CD4-positive, alpha-beta T cell (primary cell): Measurements from ENCODE around the gene SEH1L. TPM values are rescaled to one million over a fixed set of nuclear protein-coding genes. Genes with fewer than 3 reads are reported as not detected.

ENCODE experiments used
- ATAC-seq: fragments of 200-7000 bp; cut with Tn5 transposase; one replicate; pipeline ENCODE4 v1.10.0; 2022; ENCODE audit warnings: mild to moderate bottlenecking; ENCODE audit not compliant: poor library complexity
- CTCF ChIA-PET: fragments of 350-600 bp; sonication (Branson Sonifier 250); formaldehyde crosslinking; loops from one replicate; lab custom pipeline; 2021; ENCODE audit warnings: antibody characterized with exemption, inconsistent platforms; lab: Charles Lee
- POLR2A ChIA-PET: fragments of 350-600 bp; sonication (Branson Sonifier 250); formaldehyde crosslinking; loops from one replicate; lab custom pipeline; 2021; ENCODE audit warnings: antibody characterized with exemption, inconsistent platforms; lab: Charles Lee
- DNase-seq, 14 experiments: peaks; one replicate each; pipeline ENCODE4 v3.0.0-alpha.2; 2013 to 2020; ENCODE audit warnings: mixed read lengths in 2 of 14
- H3K27ac ChIP-seq, 2 donors: one replicate each; pipeline versions ENCODE4 v1.5.1 to v1.7.0; 2013; ENCODE audit warnings: low read length in 2 of 2, low read depth in 1 of 2, mild to moderate bottlenecking in 1 of 2
- H3K27me3 ChIP-seq, 2 experiments: 1 replicate in 1 of 2; 2 replicates in 1 of 2; pipeline versions ENCODE4 v1.6.1 to v1.7.0; 2013; ENCODE audit warnings: low read length in 2 of 2, control low read depth in 1 of 2, mild to moderate bottlenecking in 1 of 2, moderate library complexity in 1 of 2; ENCODE audit not compliant: insufficient read depth in 2 of 2, control insufficient read depth in 1 of 2
- H3K36me3 ChIP-seq: one replicate; pipeline ENCODE4 v1.6.1; 2013; ENCODE audit warnings: low read length, control low read depth; ENCODE audit not compliant: insufficient read depth
- H3K4me1 ChIP-seq: one replicate; pipeline ENCODE4 v1.6.1; 2013; ENCODE audit warnings: low read length, control low read depth; ENCODE audit not compliant: insufficient read depth
- H3K4me3 ChIP-seq: one replicate; pipeline ENCODE4 v1.5.1; 2013; ENCODE audit warnings: mild to moderate bottlenecking, low read length, moderate library complexity
- H3K9me3 ChIP-seq, 2 experiments: 1 replicate in 1 of 2; 2 replicates in 1 of 2; pipeline versions ENCODE4 v1.6.1 to v1.7.0; 2013; ENCODE audit warnings: low read length in 2 of 2, mild to moderate bottlenecking in 2 of 2, control low read depth in 1 of 2, moderate library complexity in 1 of 2; ENCODE audit not compliant: control insufficient read depth in 1 of 2, insufficient read depth in 1 of 2
- H3K27ac Mint-ChIP-seq: one replicate; pipeline ENCODE4 v1.8.0; 2020; ENCODE audit warnings: mixed read lengths
- H3K27me3 Mint-ChIP-seq: one replicate; pipeline ENCODE4 v1.8.0; 2021; ENCODE audit warnings: mixed read lengths
- H3K36me3 Mint-ChIP-seq: one replicate; pipeline ENCODE4 v1.8.0; 2021; ENCODE audit warnings: low read depth, mixed read lengths
- H3K4me1 Mint-ChIP-seq: one replicate; pipeline ENCODE4 v1.8.0; 2021; ENCODE audit warnings: low read depth, mixed read lengths
- H3K4me3 Mint-ChIP-seq: one replicate; pipeline ENCODE4 v1.8.0; 2020; ENCODE audit warnings: mild to moderate bottlenecking, mixed read lengths
- H3K9me3 Mint-ChIP-seq: one replicate; pipeline ENCODE4 v1.8.0; 2020; ENCODE audit warnings: mixed read lengths
- CTCF ChIP-seq: fragments of 200-600 bp; IDR thresholded peaks from one replicate; pipeline ENCODE4 v1.8.0; 2022; ENCODE audit warnings: antibody characterized with exemption, mild to moderate bottlenecking
- intact Hi-C, 2 experiments: fragments of 100-400 bp; cut with DNase I in 1 of 2; cut with micrococcal nuclease in 1 of 2; formaldehyde crosslinking; loops; one replicate each; pipeline versions ENCODE4 v1.15.1 to v1.9.0; 2023 to 2025; cut with DNase I, micrococcal nuclease
- total RNA-seq, 174 experiments: library from RNA in 2 of 174; stranded (reverse) in 2 of 174; gene quantifications; one replicate each; pipeline ENCODE4 v1.2.3 and lab custom pipeline; 2021 to 2026

The SEH1L gene
- total RNA-seq, 2 experiments from 2014 or later: 23.9 to 26.7 TPM

DNA sequence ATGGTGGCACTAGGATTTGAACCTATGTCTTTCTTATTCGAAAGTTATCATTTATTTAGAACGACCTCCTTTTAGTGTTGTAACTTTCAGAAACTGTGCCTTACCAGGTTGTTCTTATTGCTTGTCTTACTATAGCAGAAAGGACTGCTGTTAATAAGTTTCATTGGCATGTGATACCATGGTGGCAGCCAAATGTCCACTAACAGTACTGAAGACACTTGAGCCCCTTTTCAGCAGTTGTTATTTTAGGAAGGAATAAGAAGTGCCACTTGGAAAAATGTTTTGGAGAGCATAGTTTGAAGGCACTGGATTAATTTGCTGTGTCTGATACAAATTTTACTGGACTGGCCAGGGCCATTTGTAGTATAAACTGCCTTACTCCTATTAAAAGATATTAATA lies 81.1 kb downstream of the SEH1L start:
- H3K4me1 ChIP-seq: no peaks in the 10 kb centered on the region
- intact Hi-C loops: no loop called here
- no peaks in the 10 kb centered on the region for H3K9me3 ChIP-seq
- H3K27me3 ChIP-seq: no peaks in the 10 kb centered on the region
- ATAC-seq (no peak), DNase-seq (no peak)
- peaks cover 52% of the 10 kb centered on the region for H3K36me3 ChIP-seq
- no peak overlapping the region for H3K27ac ChIP-seq
- no peaks in the 10 kb centered on the region for H3K9me3 Mint-ChIP-seq
- H3K4me3 ChIP-seq: no peak overlapping the region
- CTCF ChIA-PET: no interaction called here
- no peak overlapping the region for H3K4me3 Mint-ChIP-seq
- H3K27me3 Mint-ChIP-seq: no peaks in the 10 kb centered on the region
- POLR2A ChIA-PET: no interaction called here
- H3K27ac Mint-ChIP-seq: no peak overlapping the region
- no peaks in the 10 kb centered on the region for H3K4me1 Mint-ChIP-seq
- H3K36me3 Mint-ChIP-seq: peaks cover 86% of the 10 kb centered on the region
- no peak for TF ChIP-seq CTCF

DNA sequence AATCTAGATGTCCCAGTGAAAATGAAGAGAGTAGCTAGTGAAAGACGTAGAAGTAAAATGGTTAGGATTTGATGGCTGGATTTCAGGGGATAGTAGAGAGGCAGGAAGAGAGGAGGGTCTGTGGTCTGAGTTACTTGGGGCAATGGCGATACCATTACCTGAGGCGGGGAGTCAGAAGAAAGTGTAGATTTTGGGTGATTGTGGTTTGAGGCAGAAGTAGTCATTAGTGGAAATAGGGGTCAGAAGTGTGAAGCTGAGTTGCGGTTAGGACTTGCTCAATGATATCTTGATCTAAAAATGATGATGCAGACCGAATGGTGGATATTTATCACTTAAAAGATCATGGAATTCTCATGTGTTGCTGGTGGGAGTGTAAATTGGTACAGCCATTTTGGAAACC lies 84.4 kb downstream of the SEH1L start:
- no peak overlapping the region for H3K4me3 Mint-ChIP-seq

DNA sequence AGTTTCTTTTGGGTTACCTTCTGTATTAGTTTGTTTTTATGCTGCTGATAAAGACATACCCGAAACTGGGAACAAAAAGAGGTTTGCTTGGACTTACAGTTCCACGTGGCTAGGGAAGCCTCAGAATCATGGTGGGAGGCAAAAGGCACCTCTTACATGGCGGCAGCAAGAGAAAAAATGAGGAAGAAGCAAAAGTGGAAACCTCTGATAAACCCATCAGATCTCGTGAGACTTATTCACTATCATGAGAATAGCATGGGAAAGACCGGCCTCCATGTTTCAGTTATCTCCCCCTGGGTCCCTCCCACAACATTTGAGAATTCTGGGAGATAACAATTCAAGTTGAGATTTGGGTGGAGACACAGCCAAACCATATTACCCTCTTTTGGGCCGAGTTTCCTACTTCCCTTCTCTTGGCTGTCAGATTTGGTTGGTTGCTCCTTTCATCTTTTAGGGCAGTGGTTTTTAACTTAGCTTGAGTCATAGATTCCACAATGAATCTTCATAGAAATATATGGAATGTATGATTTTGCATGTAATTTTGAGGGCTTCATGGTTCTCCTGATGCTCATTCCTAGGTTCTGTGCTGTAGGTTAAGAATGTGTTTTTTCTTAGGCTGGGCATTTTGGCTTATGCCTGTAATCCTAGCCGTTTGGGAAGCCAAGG lies 87.6 kb downstream of the SEH1L start:
- POLR2A ChIA-PET: no interaction called here
- H3K36me3 Mint-ChIP-seq: peaks cover 85% of the 10 kb centered on the region
- no peaks in the 10 kb centered on the region for H3K27me3 ChIP-seq
- no peaks in the 10 kb centered on the region for H3K4me1 Mint-ChIP-seq
- ATAC-seq: no peak
- H3K9me3 ChIP-seq: no peaks in the 10 kb centered on the region
- no peak overlapping the region for H3K27ac ChIP-seq
- peaks cover 43% of the 10 kb centered on the region for H3K36me3 ChIP-seq
- CTCF ChIA-PET: interaction anchor here (1.2 kb wide), 1 partner anchor 12 kb away, joined by 3 read pairs; no protein-coding TSS in a partner anchor
- H3K27me3 Mint-ChIP-seq: no peaks in the 10 kb centered on the region
- H3K4me1 ChIP-seq: peaks cover 3% of the 10 kb centered on the region
- no peak for TF ChIP-seq CTCF
- H3K4me3 ChIP-seq: no peak overlapping the region
- no peak overlapping the region for H3K27ac Mint-ChIP-seq
- intact Hi-C loops: no loop called here
- H3K9me3 Mint-ChIP-seq: no peaks in the 10 kb centered on the region
- H3K4me3 Mint-ChIP-seq: no peak overlapping the region
- no peak for DNase-seq

More for the DNA sequence above, 84.4 kb downstream of the SEH1L start:
- DNase-seq: peak in 1 of 14 experiments; percentile 19
- Mint-ChIP-seq H3K27me3 (no peaks in the 10 kb centered on the region), H3K4me1 (no peaks in the 10 kb centered on the region), H3K9me3 (no peaks in the 10 kb centered on the region), H3K36me3 (peaks cover 87% of the 10 kb centered on the region), H3K27ac (peak overlapping the region; percentile 4)
- CTCF ChIA-PET: no interaction called here
- Histone ChIP-seq H3K4me1 (no peaks in the 10 kb centered on the region), H3K27ac (no peak overlapping the region), H3K4me3 (no peak overlapping the region), H3K9me3 (no peaks in the 10 kb centered on the region), H3K27me3 (no peaks in the 10 kb centered on the region), H3K36me3 (peaks cover 49% of the 10 kb centered on the region)
- intact Hi-C loops: no loop called here
- POLR2A ChIA-PET: no interaction called here
- no peak for TF ChIP-seq CTCF
- no peak for ATAC-seq
